CD14-positive monocyte (primary cell): Measurements from ENCODE around the gene UBE2E1. TPM values are rescaled to one million over a fixed set of nuclear protein-coding genes. Genes with fewer than 3 reads are reported as not detected.

Source experiments
- DNase-seq, 3 donors: peaks; one replicate each; pipeline ENCODE4 v3.0.0-alpha.2; 2011 to 2022
- H2AFZ ChIP-seq: 2 replicates; pipeline ENCODE4 v1.6.0; 2012; ENCODE audit warnings: mild to moderate bottlenecking, low read depth, low read length, inconsistent platforms; ENCODE audit not compliant: insufficient read depth, poor library complexity, severe bottlenecking
- H3K27ac ChIP-seq, 2 donors: 1 replicate in 1 of 2; 2 replicates in 1 of 2; pipeline ENCODE4 v1.5.1; 2012 to 2013; ENCODE audit warnings: low read length in 2 of 2, control low read depth in 1 of 2, inconsistent platforms in 1 of 2, low read depth in 1 of 2, mild to moderate bottlenecking in 1 of 2
- H3K27me3 ChIP-seq, 2 donors: one replicate each; pipeline versions ENCODE4 v1.6.0 to v1.6.1; 2011 to 2013; ENCODE audit warnings: low read length in 2 of 2; ENCODE audit not compliant: control insufficient read depth in 2 of 2, insufficient read depth in 2 of 2
- H3K36me3 ChIP-seq, 2 donors: replicated peaks in 1 of 2; 1 replicate in 1 of 2; 2 replicates in 1 of 2; pipeline versions ENCODE4 v1.5.1 to v1.6.1; 2012 to 2013; ENCODE audit warnings: low read length in 2 of 2, control low read depth in 1 of 2, inconsistent platforms in 1 of 2, mild to moderate bottlenecking in 1 of 2; ENCODE audit not compliant: insufficient read depth in 2 of 2, control insufficient read depth in 1 of 2
- H3K4me1 ChIP-seq, 2 donors: 1 replicate in 1 of 2; 2 replicates in 1 of 2; pipeline versions ENCODE4 v1.5.1 to v1.6.1; 2012 to 2013; ENCODE audit warnings: low read length in 2 of 2, control low read depth in 1 of 2, inconsistent platforms in 1 of 2, mild to moderate bottlenecking in 1 of 2, moderate library complexity in 1 of 2; ENCODE audit not compliant: insufficient read depth in 2 of 2, control insufficient read depth in 1 of 2
- H3K4me2 ChIP-seq: replicated peaks from 2 replicates; pipeline ENCODE3; 2012; ENCODE audit warnings: low read length, moderate library complexity, mild to moderate bottlenecking; ENCODE audit not compliant: poor library complexity, severe bottlenecking; ENCODE audit errors: extremely low read depth
- H3K4me3 ChIP-seq, 3 experiments: fragments of 200-600 bp in 1 of 3; sonication (generic) in 1 of 3; replicated peaks in 1 of 3; 1 replicate in 2 of 3; 2 replicates in 1 of 3; pipeline ENCODE4 v1.5.1; 2011 to 2013; ENCODE audit warnings: low read length in 3 of 3, mild to moderate bottlenecking in 3 of 3, control low read depth in 2 of 3, low read depth in 2 of 3, inconsistent platforms in 1 of 3, moderate library complexity in 1 of 3
- H3K79me2 ChIP-seq: 2 replicates; pipeline ENCODE4 v1.6.0; 2012; ENCODE audit warnings: mild to moderate bottlenecking, control low read depth, inconsistent platforms, low read length, moderate library complexity; ENCODE audit not compliant: insufficient read depth
- H3K9ac ChIP-seq: 2 replicates; pipeline ENCODE4 v1.6.0; 2017; ENCODE audit warnings: low read length, mild to moderate bottlenecking; ENCODE audit not compliant: insufficient read depth, poor library complexity, severe bottlenecking
- H3K9me3 ChIP-seq, 2 donors: replicated peaks in 1 of 2; 1 replicate in 1 of 2; 2 replicates in 1 of 2; pipeline versions ENCODE4 v1.5.1 to v1.6.1; 2012 to 2013; ENCODE audit warnings: low read length in 2 of 2, control low read depth in 1 of 2; ENCODE audit not compliant: control insufficient read depth in 1 of 2, insufficient read depth in 1 of 2
- H4K20me1 ChIP-seq: 2 replicates; pipeline ENCODE4 v1.6.0; 2012; ENCODE audit warnings: mild to moderate bottlenecking, low read length, control low read depth, moderate library complexity; ENCODE audit not compliant: insufficient read depth
- H3K27ac Mint-ChIP-seq, 7 donors: one replicate each; pipeline ENCODE4 v1.8.0; 2020; ENCODE audit warnings: mild to moderate bottlenecking in 7 of 7, mixed read lengths in 7 of 7, moderate library complexity in 6 of 7, inconsistent platforms in 2 of 7
- H3K27me3 Mint-ChIP-seq, 3 donors: one replicate each; pipeline ENCODE4 v1.8.0; 2021 to 2022; ENCODE audit warnings: low read depth in 3 of 3, mild to moderate bottlenecking in 3 of 3, mixed read lengths in 3 of 3, moderate library complexity in 3 of 3, inconsistent platforms in 1 of 3
- H3K36me3 Mint-ChIP-seq, 2 donors: one replicate each; pipeline ENCODE4 v1.8.0; 2020; ENCODE audit warnings: mixed read lengths in 2 of 2, inconsistent platforms in 1 of 2, mild to moderate bottlenecking in 1 of 2
- H3K4me1 Mint-ChIP-seq: one replicate; pipeline ENCODE4 v1.8.0; 2020; ENCODE audit warnings: mild to moderate bottlenecking, mixed read lengths
- H3K4me3 Mint-ChIP-seq, 2 donors: one replicate each; pipeline ENCODE4 v1.8.0; 2020; ENCODE audit warnings: mild to moderate bottlenecking in 2 of 2, mixed read lengths in 2 of 2, moderate library complexity in 1 of 2
- H3K9me3 Mint-ChIP-seq, 7 donors: one replicate each; pipeline ENCODE4 v1.8.0; 2020 to 2022; ENCODE audit warnings: mixed read lengths in 7 of 7, mild to moderate bottlenecking in 6 of 7, moderate library complexity in 6 of 7, inconsistent platforms in 2 of 7
- CTCF ChIP-seq: fragments of 200-600 bp; IDR thresholded peaks from one replicate; pipeline ENCODE4 v1.8.0; 2022; ENCODE audit warnings: antibody characterized with exemption, mild to moderate bottlenecking
- WGBS: methylation state at CpG from one replicate; pipeline ENCODE4 v1.1.5; 2013; ENCODE audit warnings: missing lambda C conversion rate; ENCODE audit not compliant: insufficient coverage; 5-methylcytosine and 5-hydroxymethylcytosine counted together
- intact Hi-C, 2 donors: fragments of 100-400 bp; cut with micrococcal nuclease; formaldehyde crosslinking; loops; one replicate each; pipeline versions ENCODE4 v1.15.0 to v1.15.1; 2023
- polyA plus RNA-seq, 3 donors: library from polyadenylated mRNA; depleted of rRNA in 1 of 3; unstranded in 2 of 3; stranded (reverse) in 1 of 3; fragments of 300-500 nt in 2 of 3; fragments of >200 nt in 1 of 3; fragmentation: Illumina TruSeq in 2 of 3; gene quantifications; 1 replicate in 2 of 3; 2 replicates in 1 of 3; pipeline ENCODE4 v1.2.3, GENCODE V29; 2012 to 2021

Gene UBE2E1
- polyA plus RNA-seq, 3 donors, result 31.3 to 60.2 (median 34.6) TPM

- H3K36me3 ChIP-seq, result no peaks in the 10 kb centered on the region
- WGBS, result over 99% methylated on average over 9 of the region's 10 CpGs
- Mint-ChIP-seq H3K27me3 (peaks cover 0 to 1% (median 0%) of the 10 kb centered on the region in 3 donors), H3K27ac (no peak overlapping the region), H3K4me1 (peaks cover 43% of the 10 kb centered on the region), H3K36me3 (peaks cover 14 to 22% of the 10 kb centered on the region in 2 donors), H3K4me3 (no peak overlapping the region), H3K9me3 (no peaks in the 10 kb centered on the region)
- TF ChIP-seq CTCF, result no peak
- no peak for DNase-seq
- intact Hi-C loops, result no loop called here
- H4K20me1 ChIP-seq, result peaks cover 97% of the 10 kb centered on the region
- no peaks in the 10 kb centered on the region for H3K27me3 ChIP-seq
- no peak overlapping the region for H2AFZ ChIP-seq
- H3K4me2 ChIP-seq, result no peak overlapping the region
- H3K9me3 ChIP-seq, result no peaks in the 10 kb centered on the region
- peaks cover 63% of the 10 kb centered on the region for H3K79me2 ChIP-seq
- peaks cover 32 to 40% of the 10 kb centered on the region in 2 donors for H3K4me1 ChIP-seq
- H3K4me3 ChIP-seq, result no peak overlapping the region
- no peak overlapping the region for H3K9ac ChIP-seq
- H3K27ac ChIP-seq, result no peak overlapping the region
Observed at GRCh38 chr3:23832523-23832922, 26.8 kb downstream of the UBE2E1 start.

GRCh38 chr3:23834082-23834870 is 28.5 kb downstream of the UBE2E1 start:
- DNase-seq, result no peak
- H3K27ac Mint-ChIP-seq, result peak overlapping the region in 3 of 7 donors; percentile 61 to 66 (median 64)
- Histone ChIP-seq H3K4me3 (no peak overlapping the region), H3K79me2 (peaks cover 65% of the 10 kb centered on the region), H3K27ac (no peak overlapping the region), H3K9me3 (no peaks in the 10 kb centered on the region), H3K9ac (no peak overlapping the region), H3K4me2 (no peak overlapping the region), H3K36me3 (no peaks in the 10 kb centered on the region), H3K27me3 (no peaks in the 10 kb centered on the region), H2AFZ (no peak overlapping the region), H4K20me1 (peaks cover 95% of the 10 kb centered on the region), H3K4me1 (peaks cover 30 to 38% of the 10 kb centered on the region in 2 donors)
- H3K9me3 Mint-ChIP-seq, result no peaks in the 10 kb centered on the region
- WGBS, result no CpG with 5 or more reads among the region's 2 CpGs
- H3K36me3 Mint-ChIP-seq, result peaks cover 8 to 19% of the 10 kb centered on the region in 2 donors
- no peak for TF ChIP-seq CTCF
- intact Hi-C loops, result no loop called here
- peaks cover 38% of the 10 kb centered on the region for H3K4me1 Mint-ChIP-seq
- peaks cover 0 to 1% (median 0%) of the 10 kb centered on the region in 3 donors for H3K27me3 Mint-ChIP-seq
- H3K4me3 Mint-ChIP-seq, result no peak overlapping the region
